K562 (cell line): ENCODE results near the gene FAM204A. TPM values are rescaled to one million over a fixed set of nuclear protein-coding genes. Genes with fewer than 3 reads are reported as not detected.

Source experiments
- ATAC-seq: fragments of 200-7000 bp; cut with Tn5 transposase; 3 replicates; pipeline ENCODE4 v1.9.1; 2020; ENCODE audit warnings: moderate library complexity
- BruUV-seq: library from RNA; stranded (reverse); fragments of 400-500 nt; replicated peaks from 2 replicates; lab custom pipeline; 2021; lab: Mats Ljungman, UMichigan
- CTCF ChIA-PET: fragments of 300-600 bp; formaldehyde crosslinking; extraction: SDS; loops from one replicate; lab custom pipeline; 2021; ENCODE audit warnings: low intra/inter-chr PET ratio; lab: Yijun Ruan, JAX
- POLR2A ChIA-PET: fragments of 300-600, 350-650 bp; sonication (Branson Sonifier 250); formaldehyde crosslinking; extraction: SDS; loops from one replicate; lab custom pipeline; 2021; ENCODE audit warnings: antibody characterized with exemption, inconsistent platforms; lab: Yijun Ruan, JAX
- DNase-seq, 4 experiments: peaks; one replicate each; pipeline versions ENCODE4 v3.0.0 to v3.0.0-alpha.2; 2011 to 2018; ENCODE audit warnings: low spot score in 3 of 4, mixed read lengths in 3 of 4; ENCODE audit errors: extremely low read depth in 1 of 4
- FAIRE-seq: peaks from 2 replicates; lab custom pipeline; 2011; peaks lifted over from hg19 to GRCh38; lab: Jason Lieb, UNC
- H2AFZ ChIP-seq: 2 replicates; pipeline ENCODE4 v1.6.0; 2011; ENCODE audit warnings: low read depth, low read length, control low read depth, inconsistent platforms
- H3K27ac ChIP-seq: fragments of 200-600 bp; 3 replicates; pipeline ENCODE4 v1.8.0; 2011; ENCODE audit warnings: low read depth, mild to moderate bottlenecking, control low read depth, inconsistent platforms, low read length, moderate library complexity, mixed read lengths; ENCODE audit errors: extremely low read depth
- H3K27me3 ChIP-seq, 2 experiments: fragments of 300-600 bp in 1 of 2; 2 replicates in 1 of 2; 3 replicates in 1 of 2; pipeline versions ENCODE4 v1.6.0 to v1.8.0; 2011; ENCODE audit warnings: inconsistent platforms in 2 of 2, low read length in 2 of 2, mild to moderate bottlenecking in 1 of 2, mixed read lengths in 1 of 2, moderate library complexity in 1 of 2; ENCODE audit not compliant: control insufficient read depth in 2 of 2, insufficient read depth in 2 of 2
- H3K36me3 ChIP-seq: fragments of 300-600 bp; 3 replicates; pipeline ENCODE4 v1.8.0; 2011; ENCODE audit warnings: mild to moderate bottlenecking, low read length, inconsistent platforms; ENCODE audit not compliant: control insufficient read depth, insufficient read depth
- H3K4me1 ChIP-seq, 2 experiments: fragments of 200-600 bp in 1 of 2; replicated peaks in 1 of 2; 2 replicates in 1 of 2; 3 replicates in 1 of 2; pipeline versions ENCODE4 v1.5.1 to v1.8.0; 2011; ENCODE audit warnings: inconsistent platforms in 2 of 2, low read length in 2 of 2, mild to moderate bottlenecking in 1 of 2, mixed read lengths in 1 of 2, moderate library complexity in 1 of 2; ENCODE audit not compliant: control insufficient read depth in 2 of 2, insufficient read depth in 2 of 2
- H3K4me2 ChIP-seq: 2 replicates; pipeline ENCODE4 v1.6.1; 2011; ENCODE audit warnings: low read length, control low read depth, inconsistent platforms, mixed read lengths; ENCODE audit not compliant: insufficient read depth
- H3K4me3 ChIP-seq: fragments of 200-600 bp; sonication (generic), shearing (Covaris generic); 2 replicates; pipeline ENCODE4 v1.5.1; 2016; ENCODE audit warnings: control low read depth, inconsistent platforms
- H3K79me2 ChIP-seq: fragments of 200-600 bp; 3 replicates; pipeline ENCODE4 v1.8.0; 2011; ENCODE audit warnings: low read length, inconsistent platforms; ENCODE audit not compliant: control insufficient read depth, insufficient read depth
- H3K9ac ChIP-seq, 2 experiments: 2 replicates each; pipeline versions ENCODE4 v1.6.0 to v1.6.1; 2011; ENCODE audit warnings: low read depth in 2 of 2, low read length in 2 of 2, control low read depth in 1 of 2, inconsistent platforms in 1 of 2, mild to moderate bottlenecking in 1 of 2, mixed read lengths in 1 of 2; ENCODE audit not compliant: insufficient read depth in 1 of 2
- H3K9me1 ChIP-seq: one replicate; pipeline ENCODE4 v1.6.0; 2011; ENCODE audit warnings: inconsistent platforms, mild to moderate bottlenecking, low read length, moderate library complexity; ENCODE audit not compliant: control insufficient read depth, insufficient read depth
- H3K9me3 ChIP-seq: replicated peaks from 2 replicates; pipeline ENCODE4 v1.5.1; 2011; ENCODE audit warnings: low read depth, low read length, inconsistent platforms; ENCODE audit not compliant: control insufficient read depth, insufficient read depth
- H4K20me1 ChIP-seq: replicated peaks from 2 replicates; pipeline ENCODE4 v1.6.1; 2011; ENCODE audit warnings: low read length, inconsistent platforms, mixed read lengths; ENCODE audit not compliant: control insufficient read depth, insufficient read depth
- ASH1L ChIP-seq: fragments of 450-650 bp; IDR thresholded peaks from 2 replicates; pipeline ENCODE4 v1.6.1; 2018; ENCODE audit warnings: borderline replicate concordance, mild to moderate bottlenecking, low read depth; ENCODE audit not compliant: partially characterized antibody
- CBFA2T2 ChIP-seq: fragments of 450-650 bp; conservative IDR thresholded peaks from 2 replicates; pipeline ENCODE4 v1.6.1; 2017; ENCODE audit warnings: mild to moderate bottlenecking
- KLF6 ChIP-seq: fragments of 250-450 bp; sonication (Bioruptor Pico); IDR thresholded peaks from 2 replicates; pipeline ENCODE4 v1.4.0; 2020; ENCODE audit warnings: mild to moderate bottlenecking, moderate library complexity, borderline replicate concordance
- SMARCE1 ChIP-seq: fragments of 450-650 bp; IDR thresholded peaks from 2 replicates; pipeline ENCODE4 v1.7.1; 2016; ENCODE audit warnings: mild to moderate bottlenecking
- ZNF384 ChIP-seq: IDR thresholded peaks from 2 replicates; pipeline ENCODE4 v1.6.1; 2012; ENCODE audit warnings: low read depth, low read length, improper control_type of control experiment
- WGBS: fragments of 100-300 bp; shearing (Covaris generic); methylation state at CpG from one replicate; pipeline ENCODE4 v1.1.6; 2016; ENCODE audit warnings: low coverage, mixed read lengths; ENCODE audit not compliant: insufficient coverage; ENCODE audit errors: missing lambda C conversion rate; 5-methylcytosine and 5-hydroxymethylcytosine counted together
- in situ Hi-C: fragments of 300-500 bp; cut with MboI; formaldehyde crosslinking; loops from 4 replicates; pipeline ENCODE4 v1.15.0; 2018; ENCODE audit warnings: inconsistent platforms, mixed read lengths
- intact Hi-C: fragments of 100-400 bp; cut with micrococcal nuclease; formaldehyde crosslinking; loops from 2 replicates; pipeline ENCODE4 v1.14.2; 2022
- polyA plus RNA-seq, 8 experiments: library from polyadenylated mRNA; depleted of rRNA in 4 of 8; stranded (reverse) in 5 of 8; unstranded in 3 of 8; fragments of >200 nt; fragmentation: Nextera tagmentation in 2 of 8; fragmentation: Illumina TruSeq in 1 of 8; extraction: Ambion mirVana in 2 of 8; extraction: Trizol in 1 of 8; gene quantifications; 2 replicates each; pipeline versions ENCODE4 v1.2.1 to v1.2.3, GENCODE V29; 2011 to 2014; ENCODE audit warnings: inconsistent platforms in 1 of 8, missing spikeins in 1 of 8
- total RNA-seq, 7 experiments: library from RNA; depleted of rRNA in 6 of 7; stranded (reverse); fragments of >200 nt in 6 of 7; fragmentation: Illumina TruSeq in 2 of 7; extraction: Trizol in 2 of 7; gene quantifications; 2 replicates each; pipeline versions ENCODE4 v1.2.1 to v1.2.3, GENCODE V29; 2011 to 2021; ENCODE audit warnings: low replicate concordance in 1 of 7
- TF ChIP-seq, protein P1 (sequence below), 2 experiments: fragments of 450-650 bp; IDR thresholded peaks; 2 replicates each; pipeline ENCODE4 v1.6.1; 2016; ENCODE audit warnings: mild to moderate bottlenecking in 2 of 2, borderline replicate concordance in 1 of 2, low read depth in 1 of 2, moderate library complexity in 1 of 2
- TF ChIP-seq, protein P2 (sequence below): sonication (generic); formaldehyde crosslinking; IDR thresholded peaks from 2 replicates; pipeline ENCODE4 v1.8.0; 2022; ENCODE audit warnings: mild to moderate bottlenecking, missing genetic modification reagents, borderline replicate concordance
- TF ChIP-seq, protein P3 (sequence below), 3 experiments: IDR thresholded peaks in 2 of 3; conservative IDR thresholded peaks in 1 of 3; 2 replicates each; pipeline ENCODE4 v1.5.1; 2011 to 2012; ENCODE audit warnings: low read length in 3 of 3, mild to moderate bottlenecking in 3 of 3, control low read depth in 2 of 3, improper control_type of control experiment in 1 of 3, inconsistent platforms in 1 of 3, low read depth in 1 of 3, mixed read lengths in 1 of 3, moderate library complexity in 1 of 3; ENCODE audit not compliant: insufficient read depth in 2 of 3

The FAM204A gene
- total and polyA plus RNA-seq, 9 of the 15 experiments (the other 6 are each of a cell fraction or from before 2014, with no cell fraction given), result 29.0 to 64.5 (median 44.9) TPM

DNA sequence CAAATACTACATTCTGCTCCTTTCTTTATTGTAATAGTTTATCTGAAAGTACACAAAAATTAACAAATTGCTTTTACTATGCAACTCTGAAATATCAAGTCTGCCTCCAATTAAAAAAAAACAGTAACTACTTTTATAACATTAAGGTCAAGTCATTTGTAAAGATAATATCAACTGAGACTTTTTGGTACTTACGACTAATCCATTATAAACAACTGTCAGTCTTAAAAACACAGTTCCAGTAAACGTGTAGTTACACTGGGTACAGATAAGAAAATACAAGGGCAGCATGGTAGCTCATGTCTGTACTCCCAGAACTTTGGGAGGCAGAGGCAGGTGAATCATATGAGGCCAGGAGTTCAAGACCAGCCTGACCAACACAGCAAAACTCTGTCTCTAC lies 32.2 kb downstream of the FAM204A start (continued):
- TF ChIP-seq, protein P1, sequence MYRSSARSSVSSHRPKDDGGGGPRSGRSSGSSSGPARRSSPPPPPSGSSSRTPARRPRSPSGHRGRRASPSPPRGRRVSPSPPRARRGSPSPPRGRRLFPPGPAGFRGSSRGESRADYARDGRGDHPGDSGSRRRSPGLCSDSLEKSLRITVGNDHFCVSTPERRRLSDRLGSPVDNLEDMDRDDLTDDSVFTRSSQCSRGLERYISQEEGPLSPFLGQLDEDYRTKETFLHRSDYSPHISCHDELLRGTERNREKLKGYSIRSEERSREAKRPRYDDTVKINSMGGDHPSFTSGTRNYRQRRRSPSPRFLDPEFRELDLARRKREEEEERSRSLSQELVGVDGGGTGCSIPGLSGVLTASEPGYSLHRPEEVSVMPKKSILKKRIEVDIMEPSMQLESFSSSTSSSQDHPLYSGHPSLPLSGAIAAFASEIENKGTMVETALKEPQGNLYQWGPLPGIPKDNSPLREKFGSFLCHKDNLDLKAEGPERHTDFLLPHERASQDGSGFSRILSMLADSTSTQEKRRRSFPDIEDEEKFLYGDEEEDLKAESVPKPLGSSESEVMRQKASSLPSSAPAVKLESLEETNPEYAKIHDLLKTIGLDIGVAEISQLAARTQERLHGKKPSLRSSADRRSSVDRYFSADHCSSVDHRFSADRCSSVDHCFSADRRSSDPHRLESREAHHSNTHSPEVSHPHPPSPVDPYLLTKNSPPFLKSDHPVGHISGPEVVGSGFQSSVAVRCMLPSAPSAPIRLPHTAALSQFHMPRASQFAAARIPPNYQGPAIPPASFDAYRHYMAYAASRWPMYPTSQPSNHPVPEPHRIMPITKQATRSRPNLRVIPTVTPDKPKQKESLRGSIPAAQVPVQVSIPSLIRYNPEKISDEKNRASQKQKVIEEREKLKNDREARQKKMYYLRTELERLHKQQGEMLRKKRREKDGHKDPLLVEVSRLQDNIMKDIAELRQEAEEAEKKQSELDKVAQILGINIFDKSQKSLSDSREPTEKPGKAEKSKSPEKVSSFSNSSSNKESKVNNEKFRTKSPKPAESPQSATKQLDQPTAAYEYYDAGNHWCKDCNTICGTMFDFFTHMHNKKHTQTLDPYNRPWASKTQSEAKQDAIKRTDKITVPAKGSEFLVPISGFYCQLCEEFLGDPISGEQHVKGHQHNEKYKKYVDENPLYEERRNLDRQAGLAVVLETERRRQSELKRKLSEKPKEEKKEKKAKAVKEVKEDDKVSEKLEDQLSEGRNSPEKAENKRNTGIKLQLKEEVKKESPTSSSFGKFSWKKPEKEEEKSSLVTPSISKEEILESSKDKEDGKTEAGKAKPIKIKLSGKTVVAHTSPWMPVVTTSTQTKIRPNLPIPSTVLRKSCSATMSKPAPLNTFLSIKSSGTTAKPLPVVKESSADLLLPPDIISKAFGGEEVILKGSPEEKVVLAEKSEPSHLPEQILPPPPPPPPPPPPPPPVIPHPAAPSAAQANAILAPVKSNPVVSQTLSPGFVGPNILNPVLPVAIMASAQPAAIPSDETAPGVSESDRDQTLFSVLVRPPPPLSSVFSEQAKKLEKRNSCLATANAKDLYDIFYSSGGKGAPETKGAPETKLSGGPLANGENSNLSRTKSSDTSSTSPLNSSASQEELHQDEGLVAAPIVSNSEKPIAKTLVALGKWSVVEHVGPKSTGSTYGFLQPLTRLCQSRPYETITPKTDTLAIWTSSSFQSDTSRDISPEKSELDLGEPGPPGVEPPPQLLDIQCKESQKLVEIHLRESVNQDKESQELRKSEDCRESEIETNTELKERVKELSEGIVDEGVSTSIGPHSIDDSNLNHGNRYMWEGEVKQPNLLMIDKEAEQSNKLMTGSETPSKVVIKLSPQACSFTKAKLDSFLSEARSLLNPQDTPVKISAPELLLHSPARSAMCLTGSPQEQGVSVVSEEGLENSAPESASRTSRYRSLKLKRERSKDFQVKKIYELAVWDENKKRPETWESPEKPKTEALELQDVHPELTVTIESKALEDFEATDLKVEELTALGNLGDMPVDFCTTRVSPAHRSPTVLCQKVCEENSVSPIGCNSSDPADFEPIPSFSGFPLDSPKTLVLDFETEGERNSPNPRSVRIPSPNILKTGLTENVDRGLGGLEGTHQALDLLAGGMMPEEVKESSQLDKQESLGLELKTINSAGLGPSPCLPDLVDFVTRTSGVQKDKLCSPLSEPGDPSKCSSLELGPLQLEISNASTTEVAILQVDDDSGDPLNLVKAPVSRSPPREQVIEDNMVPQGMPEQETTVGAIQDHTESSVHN (IDR thresholded peaks at IDR 0.05; ENCODE audit: borderline replicate concordance in 1 of 2, low read depth in 1 of 2), result no peak
- TF ChIP-seq CBFA2T2, result no peak

DNA sequence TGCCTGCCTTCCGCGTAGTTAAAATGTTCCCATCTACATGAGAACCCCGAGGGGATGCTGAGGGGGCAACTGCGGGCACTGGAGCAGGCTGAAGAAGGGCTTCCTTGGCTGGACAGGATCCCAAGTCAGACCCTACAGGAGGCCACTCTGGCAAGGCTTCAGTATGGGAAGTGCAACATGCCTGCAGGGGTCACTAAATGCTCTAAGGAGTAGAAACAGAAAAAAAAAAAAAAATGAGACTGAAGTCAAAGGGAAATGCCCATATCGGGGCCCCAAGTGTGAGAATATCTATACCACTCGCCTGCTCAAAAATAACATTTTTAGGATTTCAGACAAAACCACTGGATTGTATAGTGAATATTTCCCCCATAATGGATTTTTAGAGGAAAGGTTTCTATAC lies 33.5 kb downstream of the FAM204A start:
- intact Hi-C loops (no loop called here), in situ Hi-C loops (no loop called here)
- Histone ChIP-seq H3K9me3 (no peaks in the 10 kb centered on the region), H3K4me2 (no peak overlapping the region), H3K4me3 (no peak overlapping the region), H3K27me3 (no peaks in the 10 kb centered on the region), H3K36me3 (peaks cover 43% of the 10 kb centered on the region; the same call in 2 of the 3 replicates), H2AFZ (no peak overlapping the region), H3K9ac (no peak overlapping the region), H3K4me1 (no peaks in the 10 kb centered on the region), H3K27ac (no peak overlapping the region), H3K79me2 (no peaks in the 10 kb centered on the region), H3K9me1 (no peaks in the 10 kb centered on the region), H4K20me1 (no peaks in the 10 kb centered on the region)
- ChIA-PET CTCF (no interaction called here), POLR2A (no interaction called here)
- FAIRE-seq (no peak), DNase-seq (no peak), ATAC-seq (no peak)
- 85% methylated on average over 4 of the region's 6 CpGs for WGBS
- BruUV-seq, result no TSS peak
- TF ChIP-seq ASH1L, result no peak
- TF ChIP-seq, protein P2, sequence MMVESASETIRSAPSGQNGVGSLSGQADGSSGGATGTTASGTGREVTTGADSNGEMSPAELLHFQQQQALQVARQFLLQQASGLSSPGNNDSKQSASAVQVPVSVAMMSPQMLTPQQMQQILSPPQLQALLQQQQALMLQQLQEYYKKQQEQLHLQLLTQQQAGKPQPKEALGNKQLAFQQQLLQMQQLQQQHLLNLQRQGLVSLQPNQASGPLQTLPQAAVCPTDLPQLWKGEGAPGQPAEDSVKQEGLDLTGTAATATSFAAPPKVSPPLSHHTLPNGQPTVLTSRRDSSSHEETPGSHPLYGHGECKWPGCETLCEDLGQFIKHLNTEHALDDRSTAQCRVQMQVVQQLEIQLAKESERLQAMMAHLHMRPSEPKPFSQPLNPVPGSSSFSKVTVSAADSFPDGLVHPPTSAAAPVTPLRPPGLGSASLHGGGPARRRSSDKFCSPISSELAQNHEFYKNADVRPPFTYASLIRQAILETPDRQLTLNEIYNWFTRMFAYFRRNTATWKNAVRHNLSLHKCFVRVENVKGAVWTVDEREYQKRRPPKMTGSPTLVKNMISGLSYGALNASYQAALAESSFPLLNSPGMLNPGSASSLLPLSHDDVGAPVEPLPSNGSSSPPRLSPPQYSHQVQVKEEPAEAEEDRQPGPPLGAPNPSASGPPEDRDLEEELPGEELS (CRISPR knock-in tag), result no peak
- no peak for TF ChIP-seq KLF6 (CRISPR knock-in tag)
- no peak for TF ChIP-seq SMARCE1
- peak; percentile 66 for TF ChIP-seq ZNF384
- TF ChIP-seq, protein P3, sequence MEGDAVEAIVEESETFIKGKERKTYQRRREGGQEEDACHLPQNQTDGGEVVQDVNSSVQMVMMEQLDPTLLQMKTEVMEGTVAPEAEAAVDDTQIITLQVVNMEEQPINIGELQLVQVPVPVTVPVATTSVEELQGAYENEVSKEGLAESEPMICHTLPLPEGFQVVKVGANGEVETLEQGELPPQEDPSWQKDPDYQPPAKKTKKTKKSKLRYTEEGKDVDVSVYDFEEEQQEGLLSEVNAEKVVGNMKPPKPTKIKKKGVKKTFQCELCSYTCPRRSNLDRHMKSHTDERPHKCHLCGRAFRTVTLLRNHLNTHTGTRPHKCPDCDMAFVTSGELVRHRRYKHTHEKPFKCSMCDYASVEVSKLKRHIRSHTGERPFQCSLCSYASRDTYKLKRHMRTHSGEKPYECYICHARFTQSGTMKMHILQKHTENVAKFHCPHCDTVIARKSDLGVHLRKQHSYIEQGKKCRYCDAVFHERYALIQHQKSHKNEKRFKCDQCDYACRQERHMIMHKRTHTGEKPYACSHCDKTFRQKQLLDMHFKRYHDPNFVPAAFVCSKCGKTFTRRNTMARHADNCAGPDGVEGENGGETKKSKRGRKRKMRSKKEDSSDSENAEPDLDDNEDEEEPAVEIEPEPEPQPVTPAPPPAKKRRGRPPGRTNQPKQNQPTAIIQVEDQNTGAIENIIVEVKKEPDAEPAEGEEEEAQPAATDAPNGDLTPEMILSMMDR (IDR thresholded peaks at IDR 0.05 in 2 of 3, conservative IDR thresholded peaks at IDR 0.05 in 1 of 3; ENCODE audit: insufficient read depth in 2 of 3, low read depth in 1 of 3, low read length in 3 of 3), result 0 out of 6 replicates have a peak, but pooled peaks of 2 of the 3 experiments have one; percentile 2 to 7
